ENCODE measurements around the gene OGFOD1.

DNA sequence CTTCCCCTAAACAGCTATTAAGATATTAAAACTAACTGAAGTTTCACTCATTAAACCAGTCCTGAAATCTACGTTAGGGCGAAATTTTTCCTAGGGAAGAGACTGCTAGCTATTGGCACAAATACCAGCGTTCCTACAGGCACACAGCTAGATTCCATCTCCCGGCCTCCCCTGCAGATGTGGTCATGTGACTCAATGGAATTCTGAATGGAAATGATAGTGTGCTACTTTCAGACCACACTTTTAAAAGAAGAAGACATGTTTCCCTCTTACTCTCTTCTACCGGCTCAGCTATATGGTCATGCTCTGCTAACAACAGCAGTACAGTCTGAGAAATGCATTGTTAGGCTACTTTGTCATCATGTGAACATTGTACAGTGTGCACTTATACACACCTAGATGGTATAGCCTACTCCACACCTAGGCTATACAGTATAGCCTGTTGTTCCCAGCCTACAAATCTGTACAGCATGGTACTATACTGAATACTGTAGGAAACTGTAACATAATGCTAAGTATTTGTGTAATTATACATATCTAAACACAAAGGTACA is 31.4 kb downstream of the OGFOD1 start:
- TF ChIP-seq CTCF (IDR thresholded peaks at IDR 0.05) (no peak), EZH2 (IDR thresholded peaks at IDR 0.05; ENCODE audit: borderline replicate concordance, insufficient read depth, low read depth, low read length, poor library complexity, severe bottlenecking) (no peak)

Data from B cell (primary cell).